Activated CD4-positive, alpha-beta T cell treated with anti-CD3 and anti-CD28 coated beads, Interleukin-2, amount 10 ng/mL, durations not matched to agents 24 days and 14 days (primary cell): ENCODE measurements around the gene TWF2. TPM values are rescaled to one million over a fixed set of nuclear protein-coding genes. Genes with fewer than 3 reads are reported as not detected.

Experiments used
- DNase-seq: peaks from one replicate; pipeline ENCODE4 v3.0.0; 2022
- H3K27ac Mint-ChIP-seq: one replicate; pipeline ENCODE4 v1.8.0; 2022; ENCODE audit warnings: mild to moderate bottlenecking, mixed read lengths
- H3K27me3 Mint-ChIP-seq: one replicate; pipeline ENCODE4 v1.8.0; 2022; ENCODE audit warnings: mixed read lengths
- H3K36me3 Mint-ChIP-seq: one replicate; pipeline ENCODE4 v1.8.0; 2022; ENCODE audit warnings: low read depth, mild to moderate bottlenecking, mixed read lengths
- H3K4me1 Mint-ChIP-seq: one replicate; pipeline ENCODE4 v1.8.0; 2021; ENCODE audit warnings: mixed read lengths
- H3K4me3 Mint-ChIP-seq: one replicate; pipeline ENCODE4 v1.8.0; 2022; ENCODE audit warnings: mild to moderate bottlenecking, moderate library complexity, mixed read lengths
- H3K9me3 Mint-ChIP-seq: one replicate; pipeline ENCODE4 v1.8.0; 2021; ENCODE audit warnings: mixed read lengths
- intact Hi-C: fragments of 100-400 bp; cut with micrococcal nuclease; formaldehyde crosslinking; loops from one replicate; pipeline ENCODE4 v1.15.1; 2023
- total RNA-seq: library from RNA; stranded (reverse); gene quantifications from 2 replicates; pipeline ENCODE4 v1.2.3, GENCODE V29; 2022

Gene TWF2
- total RNA-seq, 1 donor from 2014 or later: 80.3 TPM

DNA sequence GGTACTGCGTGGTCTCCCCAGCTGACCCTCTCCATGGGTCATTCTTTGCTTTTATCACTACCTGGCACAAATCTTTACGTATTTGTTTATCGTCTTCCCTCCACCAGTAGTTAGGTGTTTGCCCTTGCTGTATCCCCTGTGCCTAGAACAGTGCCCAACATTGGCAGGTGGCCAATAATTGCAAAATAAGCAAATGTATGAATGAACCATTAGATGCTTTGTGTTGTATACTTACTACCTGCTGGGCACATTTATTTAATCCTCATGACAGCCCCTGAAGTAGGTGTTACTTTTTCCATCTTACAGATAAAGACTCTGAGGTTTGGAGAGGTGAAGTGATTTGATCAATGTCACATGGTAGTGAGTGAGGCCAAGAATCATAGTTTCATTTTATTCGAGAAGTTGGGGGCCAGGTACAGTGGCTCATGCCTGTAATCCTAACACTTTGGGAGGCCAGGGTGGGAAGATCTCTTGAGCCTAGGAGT lies 2.0 kb upstream of the TWF2 start:
- Mint-ChIP-seq H3K27ac (peak overlapping the region; percentile 99), H3K36me3 (peaks cover 11% of the 10 kb centered on the region), H3K27me3 (no peaks in the 10 kb centered on the region), H3K4me1 (peaks cover 61% of the 10 kb centered on the region), H3K4me3 (peak overlapping the region; percentile 93), H3K9me3 (no peaks in the 10 kb centered on the region)
- no peak for DNase-seq
- intact Hi-C loops: loop anchor here (1.0 kb wide), 1 partner anchor 12 kb away; no protein-coding TSS in a partner anchor

DNA sequence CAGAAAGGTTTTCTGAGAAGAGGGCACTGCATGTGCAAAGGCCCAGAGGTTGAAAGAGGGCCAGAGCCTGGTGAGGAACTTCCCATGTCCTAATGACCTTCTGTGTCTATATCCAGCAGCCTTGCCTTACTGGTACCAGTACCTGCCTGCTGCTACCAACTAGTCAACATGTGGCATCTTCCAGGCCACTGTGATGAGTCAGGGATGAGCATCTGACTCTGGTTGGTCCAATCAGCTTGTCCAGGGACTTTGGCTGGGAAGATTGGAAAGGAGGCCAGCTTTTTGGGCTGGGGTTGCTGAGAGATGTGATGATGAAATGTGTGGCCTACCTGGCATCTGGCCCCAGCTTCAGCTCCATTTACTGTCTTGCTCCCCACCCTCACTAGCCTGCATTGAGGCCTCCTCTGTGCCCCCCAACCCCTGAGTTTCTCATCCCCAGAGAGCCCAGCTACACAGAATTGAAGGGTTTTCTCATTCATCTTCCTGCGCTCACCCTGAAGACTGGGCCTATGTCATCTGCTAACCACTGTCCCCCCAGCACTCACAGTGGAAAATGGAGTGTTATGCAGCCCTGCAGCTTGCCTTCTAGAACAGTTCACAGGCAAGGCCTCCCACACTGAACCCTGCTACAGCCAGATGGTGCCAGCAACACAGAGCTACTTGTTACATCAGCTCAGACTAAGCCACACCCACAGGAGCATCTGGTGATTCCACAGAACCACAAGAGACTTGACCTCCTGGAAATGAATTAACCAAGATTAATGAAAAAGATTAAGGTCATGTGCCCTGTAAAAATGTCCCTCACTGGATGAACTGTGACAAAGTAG lies 1.3 kb upstream of the TWF2 start:
- H3K27me3 Mint-ChIP-seq: no peaks in the 10 kb centered on the region
- intact Hi-C loops: loop anchor here (1.0 kb wide), 1 partner anchor 13 kb away; no protein-coding TSS in a partner anchor
- peaks cover 11% of the 10 kb centered on the region for H3K36me3 Mint-ChIP-seq
- peak overlapping the region; percentile 99 for H3K27ac Mint-ChIP-seq
- H3K4me1 Mint-ChIP-seq: peaks cover 67% of the 10 kb centered on the region
- peak; percentile 86 for DNase-seq
- no peaks in the 10 kb centered on the region for H3K9me3 Mint-ChIP-seq
- H3K4me3 Mint-ChIP-seq: peak overlapping the region; percentile 93

GRCh38 chr3:52238193-52238760 lies 681 bp downstream of the TWF2 start:
- H3K9me3 Mint-ChIP-seq: no peaks in the 10 kb centered on the region
- intact Hi-C loops: loop anchor here (1.0 kb wide), 1 partner anchor 18 kb away; no protein-coding TSS in a partner anchor
- H3K27ac Mint-ChIP-seq: peak overlapping the region; percentile 90
- peaks cover 20% of the 10 kb centered on the region for H3K36me3 Mint-ChIP-seq
- peaks cover 57% of the 10 kb centered on the region for H3K4me1 Mint-ChIP-seq
- H3K27me3 Mint-ChIP-seq: no peaks in the 10 kb centered on the region
- peak overlapping the region; percentile 93 for H3K4me3 Mint-ChIP-seq
- DNase-seq: no peak

DNA sequence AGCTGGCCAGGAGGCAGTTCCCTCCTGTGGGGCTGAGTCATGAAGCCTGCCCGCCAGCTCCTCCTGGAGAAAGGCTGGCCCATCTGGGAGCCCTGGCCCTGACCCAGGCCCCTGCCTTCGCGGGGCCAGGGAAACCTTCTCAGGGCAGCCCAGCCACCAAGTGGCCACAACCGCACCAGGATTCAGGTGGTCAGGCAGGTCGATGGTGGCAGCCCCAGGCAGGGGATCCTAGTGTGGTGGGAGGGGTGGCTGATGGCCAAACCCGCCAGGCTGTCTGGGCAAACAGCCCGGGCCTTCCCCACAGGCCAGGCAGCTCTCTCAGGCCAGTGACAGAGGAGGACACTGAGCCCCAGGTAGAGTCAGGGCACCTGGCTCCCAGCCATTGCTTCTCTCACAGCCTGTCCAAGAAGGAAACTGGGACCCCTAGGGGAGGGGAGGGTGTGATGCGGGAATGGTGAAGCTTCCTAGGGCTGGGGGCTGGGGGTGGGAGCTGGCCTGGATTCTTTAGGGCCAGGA lies 1.2 kb downstream of the TWF2 start:
- Mint-ChIP-seq H3K4me3 (peak overlapping the region; percentile 93), H3K4me1 (peaks cover 55% of the 10 kb centered on the region), H3K9me3 (no peaks in the 10 kb centered on the region), H3K36me3 (peaks cover 19% of the 10 kb centered on the region), H3K27me3 (no peaks in the 10 kb centered on the region), H3K27ac (peak overlapping the region; percentile 46)
- intact Hi-C loops: loop anchor here (1.0 kb wide), 1 partner anchor 17 kb away; no protein-coding TSS in a partner anchor
- no peak for DNase-seq

GRCh38 chr3:52237006-52237656 lies 1.8 kb downstream of the TWF2 start:
- Mint-ChIP-seq H3K9me3 (no peaks in the 10 kb centered on the region), H3K27me3 (no peaks in the 10 kb centered on the region), H3K4me1 (peaks cover 57% of the 10 kb centered on the region), H3K27ac (peak overlapping the region; percentile 46), H3K4me3 (peak overlapping the region; percentile 93), H3K36me3 (peaks cover 22% of the 10 kb centered on the region)
- DNase-seq: no peak
- intact Hi-C loops: no loop called here

GRCh38 chr3:52236424-52236886 lies 2.5 kb downstream of the TWF2 start:
- Mint-ChIP-seq H3K4me1 (peaks cover 58% of the 10 kb centered on the region), H3K9me3 (no peaks in the 10 kb centered on the region), H3K36me3 (peaks cover 26% of the 10 kb centered on the region), H3K4me3 (no peak overlapping the region), H3K27ac (peak overlapping the region; percentile 75), H3K27me3 (no peaks in the 10 kb centered on the region)
- intact Hi-C loops: no loop called here
- no peak for DNase-seq

DNA sequence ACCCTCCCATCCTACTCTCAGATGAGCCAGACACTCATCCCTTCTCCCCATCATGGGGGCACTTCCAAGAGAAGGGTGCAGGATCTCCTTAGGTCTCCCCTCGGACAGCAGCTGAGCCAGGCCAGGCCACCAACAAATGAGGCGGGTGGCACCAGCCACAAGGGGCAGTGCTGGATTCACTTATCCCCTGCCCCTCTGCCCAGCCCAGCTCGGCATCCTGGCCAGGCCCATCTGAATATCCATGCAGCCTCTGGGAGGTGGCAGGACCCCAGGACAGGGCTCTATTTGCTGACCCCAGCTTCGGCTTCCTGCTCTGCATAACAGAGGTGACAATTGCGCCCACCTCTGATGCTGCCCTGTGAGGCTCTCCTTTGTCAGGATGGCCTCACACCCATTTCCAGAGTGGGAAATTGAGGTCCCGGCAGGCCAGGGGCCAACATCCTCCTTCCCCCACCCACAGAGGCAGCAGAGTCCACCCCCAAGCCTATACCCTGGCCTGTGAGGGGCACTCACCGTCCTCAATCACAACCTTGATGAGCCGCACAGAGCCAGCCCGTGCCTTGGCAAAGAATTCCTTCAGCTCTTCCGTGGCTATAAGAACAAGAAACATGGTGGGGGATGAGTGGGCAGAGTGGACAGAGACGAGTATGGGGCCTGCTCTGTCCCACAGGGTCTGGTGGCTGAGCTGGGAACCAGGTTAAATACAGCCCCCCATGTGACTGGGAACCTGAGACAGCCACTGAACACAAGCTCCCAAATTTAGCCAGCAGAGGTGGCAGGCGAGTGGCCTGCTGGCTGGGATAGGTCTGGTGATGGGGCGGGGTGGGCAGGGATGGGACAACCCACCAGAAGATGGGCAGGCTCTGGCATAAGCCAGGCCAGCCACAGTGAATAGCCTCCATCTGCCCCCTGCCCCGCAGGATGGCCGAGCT lies 4.2 kb downstream of the TWF2 start:
- H3K27me3 Mint-ChIP-seq: no peaks in the 10 kb centered on the region
- peaks cover 34% of the 10 kb centered on the region for H3K36me3 Mint-ChIP-seq
- peak overlapping the region; percentile 34 for H3K27ac Mint-ChIP-seq
- no peak overlapping the region for H3K4me3 Mint-ChIP-seq
- H3K9me3 Mint-ChIP-seq: no peaks in the 10 kb centered on the region
- intact Hi-C loops: no loop called here
- DNase-seq: no peak
- H3K4me1 Mint-ChIP-seq: peaks cover 47% of the 10 kb centered on the region

DNA sequence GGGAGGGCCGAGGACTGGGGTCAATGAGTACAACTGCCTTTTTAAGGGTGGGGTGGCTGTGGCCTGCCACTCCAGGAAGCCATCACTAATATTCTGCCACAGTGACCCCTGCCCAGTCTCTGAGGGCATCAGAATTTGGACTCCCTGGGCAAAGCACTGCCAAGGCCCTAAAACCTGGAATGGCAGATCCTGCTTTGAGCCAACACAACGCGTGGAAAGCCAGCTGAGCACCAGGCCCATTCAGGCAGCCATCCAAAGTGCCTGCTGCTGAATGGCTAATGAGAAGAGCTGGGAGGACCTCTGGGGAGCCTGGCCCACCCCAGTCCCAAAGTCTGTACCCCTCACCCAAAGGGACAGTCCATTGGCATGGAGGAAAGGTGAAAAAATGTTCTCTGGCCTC lies 5.0 kb downstream of the TWF2 start:
- H3K36me3 Mint-ChIP-seq: peaks cover 35% of the 10 kb centered on the region
- H3K4me3 Mint-ChIP-seq: no peak overlapping the region
- peaks cover 45% of the 10 kb centered on the region for H3K4me1 Mint-ChIP-seq
- DNase-seq: no peak
- no peaks in the 10 kb centered on the region for H3K9me3 Mint-ChIP-seq
- H3K27ac Mint-ChIP-seq: peak overlapping the region; percentile 63
- intact Hi-C loops: no loop called here
- no peaks in the 10 kb centered on the region for H3K27me3 Mint-ChIP-seq

DNA sequence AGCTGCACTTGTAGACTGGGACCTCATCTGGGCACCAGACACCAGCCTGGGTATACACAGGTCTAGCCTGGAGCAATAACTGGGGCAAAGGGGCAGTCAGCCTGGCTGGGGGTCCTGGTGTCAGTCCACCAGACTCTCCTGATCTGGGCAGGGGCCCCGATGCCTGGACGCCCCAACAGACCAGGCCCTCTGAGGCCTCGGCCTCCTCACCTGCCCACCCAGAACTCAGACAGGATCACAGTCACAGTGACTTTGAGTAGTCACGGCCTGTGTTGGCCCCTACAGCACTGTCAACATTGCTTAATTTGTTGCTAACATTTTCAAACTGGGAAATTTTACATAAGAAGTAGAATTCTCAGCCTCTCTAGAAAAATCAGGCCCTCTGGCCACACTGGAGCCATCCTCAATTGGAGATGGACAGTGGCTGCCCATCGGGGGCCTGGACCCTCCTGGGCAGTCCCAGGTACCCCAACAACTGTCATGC lies 5.8 kb downstream of the TWF2 start:
- peak overlapping the region; percentile 37 for H3K27ac Mint-ChIP-seq
- no peaks in the 10 kb centered on the region for H3K27me3 Mint-ChIP-seq
- H3K36me3 Mint-ChIP-seq: peaks cover 35% of the 10 kb centered on the region
- intact Hi-C loops: no loop called here
- H3K9me3 Mint-ChIP-seq: no peaks in the 10 kb centered on the region
- DNase-seq: no peak
- H3K4me3 Mint-ChIP-seq: no peak overlapping the region
- peaks cover 42% of the 10 kb centered on the region for H3K4me1 Mint-ChIP-seq

DNA sequence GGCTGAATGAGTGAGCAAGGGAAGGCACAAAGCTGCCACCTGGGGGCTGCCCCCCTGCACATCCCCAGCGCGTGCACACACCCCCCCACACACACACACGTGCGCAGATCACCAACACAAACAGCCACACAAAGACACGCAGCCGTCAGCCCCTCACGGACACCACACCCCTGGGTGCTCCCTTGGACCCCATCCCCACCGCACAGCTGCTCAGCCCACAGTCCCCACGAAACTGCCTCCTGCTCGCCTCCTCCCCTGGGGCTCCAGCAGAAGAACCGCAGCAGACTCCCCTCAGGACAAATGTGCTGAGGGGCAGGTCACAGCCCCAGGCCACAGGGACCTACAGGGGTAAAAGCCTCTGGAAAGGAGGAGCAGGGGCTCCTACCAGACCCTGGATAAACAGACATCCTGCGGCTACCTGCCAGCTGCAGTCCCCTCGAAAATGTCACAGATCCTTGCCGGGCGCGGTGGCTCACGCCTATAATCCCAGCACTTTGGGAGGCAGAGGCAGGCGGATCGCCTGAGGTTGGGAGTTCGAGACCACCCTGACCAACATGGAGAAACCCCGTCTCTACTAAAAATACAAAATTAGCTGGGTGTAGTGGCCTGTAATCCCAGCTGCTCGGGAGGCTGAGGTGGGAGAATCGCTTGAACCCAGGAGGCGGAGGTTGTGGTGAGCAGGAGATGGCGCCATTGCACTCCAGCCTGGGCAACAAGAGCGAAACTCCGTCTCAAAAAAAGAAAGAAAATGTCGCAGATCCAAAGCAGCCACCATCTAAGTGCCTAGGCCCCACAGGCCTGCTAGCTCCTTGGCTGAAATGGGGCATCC lies 6.5 kb downstream of the TWF2 start:
- peak; percentile 79 for DNase-seq
- Mint-ChIP-seq H3K27me3 (no peaks in the 10 kb centered on the region), H3K36me3 (peaks cover 39% of the 10 kb centered on the region), H3K27ac (peak overlapping the region; percentile 37), H3K9me3 (no peaks in the 10 kb centered on the region), H3K4me3 (peak overlapping the region; percentile 2), H3K4me1 (peaks cover 39% of the 10 kb centered on the region)
- intact Hi-C loops: no loop called here

DNA sequence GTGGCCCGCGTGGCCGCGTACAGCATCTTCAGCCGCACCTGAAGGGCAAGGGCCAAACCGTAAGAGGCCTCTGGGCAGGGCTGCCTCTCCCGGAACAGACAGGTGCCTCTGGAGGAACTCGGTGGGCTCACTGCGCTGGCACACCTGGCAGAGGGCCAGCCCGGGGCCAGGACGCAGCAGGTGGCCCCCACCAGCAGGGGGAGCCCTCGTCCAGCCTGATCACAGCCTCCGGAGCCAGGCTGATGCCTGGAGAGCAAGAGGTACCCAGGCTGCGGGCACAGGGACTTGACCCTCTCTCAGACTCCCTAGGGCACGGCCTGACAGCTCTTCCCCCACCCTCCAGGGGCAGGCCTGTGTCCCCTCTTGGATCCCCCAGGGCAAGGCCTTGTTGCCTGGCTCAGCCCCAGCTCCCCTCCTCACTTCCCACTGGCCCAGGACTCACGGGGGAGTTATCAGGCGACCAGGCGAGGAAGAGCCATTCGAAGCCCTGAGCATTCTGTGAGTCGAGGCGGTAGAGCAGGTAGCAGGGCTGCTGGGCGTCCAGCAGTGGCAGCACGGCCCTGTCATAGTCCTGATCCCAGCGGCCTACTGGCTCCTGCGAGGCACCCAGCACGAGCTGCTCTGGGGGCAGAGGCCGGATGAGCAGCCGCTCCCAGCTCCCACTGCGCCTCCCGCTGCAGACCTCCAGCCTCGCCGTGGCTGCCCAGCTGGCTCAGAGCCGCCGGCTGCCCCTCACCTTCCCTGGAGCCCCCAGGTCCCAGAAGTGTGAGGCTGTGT lies 7.3 kb downstream of the TWF2 start:
- DNase-seq: peak; percentile 96
- peaks cover 40% of the 10 kb centered on the region for H3K36me3 Mint-ChIP-seq
- H3K9me3 Mint-ChIP-seq: no peaks in the 10 kb centered on the region
- intact Hi-C loops: loop anchor here (1.0 kb wide), 1 partner anchor 108 kb away; no protein-coding TSS in a partner anchor
- peaks cover 38% of the 10 kb centered on the region for H3K4me1 Mint-ChIP-seq
- peak overlapping the region; percentile 80 for H3K27ac Mint-ChIP-seq
- H3K4me3 Mint-ChIP-seq: peak overlapping the region; percentile 45
- no peaks in the 10 kb centered on the region for H3K27me3 Mint-ChIP-seq
